HTR-8/SVneo (cell line): Measurements from ENCODE around the gene BRSK2.

Experiments used
- DNase-seq: peaks from one replicate; pipeline ENCODE4 v3.0.0; 2011; ENCODE audit warnings: low spot score, mixed read lengths; ENCODE audit not compliant: insufficient read length
- FAIRE-seq: peaks from 2 replicates; lab custom pipeline; 2011; peaks lifted over from hg19 to GRCh38; lab: Jason Lieb, UNC

Gene BRSK2

GRCh38 chr11:1447845-1448825 is 58.4 kb downstream of the BRSK2 start:
- no peak for FAIRE-seq
- DNase-seq = no peak

- FAIRE-seq (no peak), DNase-seq (no peak)
Measured at GRCh38 chr11:1448882-1449281, 59.1 kb downstream of the BRSK2 start.

- FAIRE-seq = no peak
- DNase-seq = no peak
Measured at GRCh38 chr11:1449490-1450243, 59.9 kb downstream of the BRSK2 start.

GRCh38 chr11:1450344-1450875 is 60.7 kb downstream of the BRSK2 start:
- DNase-seq (no peak), FAIRE-seq (no peak)

- FAIRE-seq = no peak
- DNase-seq = no peak
Measured at GRCh38 chr11:1450949-1451710, 61.4 kb downstream of the BRSK2 start.

GRCh38 chr11:1451781-1452470 is 62.2 kb downstream of the BRSK2 start:
- FAIRE-seq (no peak), DNase-seq (no peak)

GRCh38 chr11:1452744-1453143 is 63.0 kb downstream of the BRSK2 start:
- no peak for DNase-seq
- FAIRE-seq = no peak

GRCh38 chr11:1453611-1454034 is 63.9 kb downstream of the BRSK2 start:
- no peak for FAIRE-seq
- no peak for DNase-seq

GRCh38 chr11:1454576-1454975 is 64.8 kb downstream of the BRSK2 start:
- DNase-seq = no peak
- no peak for FAIRE-seq

GRCh38 chr11:1455032-1455762 is 65.5 kb downstream of the BRSK2 start:
- DNase-seq (no peak), FAIRE-seq (no peak)

GRCh38 chr11:1455763-1456060 is 66.0 kb downstream of the BRSK2 start:
- FAIRE-seq = no peak

GRCh38 chr11:1456176-1456575 is 66.4 kb downstream of the BRSK2 start:
- no peak for FAIRE-seq
- no peak for DNase-seq

More at GRCh38 chr11:1455763-1456060, 66.0 kb downstream of the BRSK2 start:
- DNase-seq = no peak

GRCh38 chr11:1456596-1457325 is 67.0 kb downstream of the BRSK2 start:
- FAIRE-seq = no peak
- DNase-seq = no peak

- DNase-seq = no peak
- no peak for FAIRE-seq
Measured at GRCh38 chr11:1457326-1457680, 67.6 kb downstream of the BRSK2 start.

GRCh38 chr11:1457856-1458255 is 68.1 kb downstream of the BRSK2 start:
- DNase-seq (no peak), FAIRE-seq (no peak)

- DNase-seq (no peak), FAIRE-seq (no peak)
Measured at GRCh38 chr11:1458340-1459218, 68.8 kb downstream of the BRSK2 start.

- FAIRE-seq = no peak
- DNase-seq = no peak
Measured at GRCh38 chr11:1459219-1459575, 69.5 kb downstream of the BRSK2 start.
